NCI-H187 treated with DMSO at 0.1 percent for 48 hours (cell line): ENCODE measurements around the gene GALNT12.

Experiments used
- DNase-seq: peaks from one replicate; lab custom pipeline; 2025; lab: John Stamatoyannopoulos, UW

Gene GALNT12, protein sequence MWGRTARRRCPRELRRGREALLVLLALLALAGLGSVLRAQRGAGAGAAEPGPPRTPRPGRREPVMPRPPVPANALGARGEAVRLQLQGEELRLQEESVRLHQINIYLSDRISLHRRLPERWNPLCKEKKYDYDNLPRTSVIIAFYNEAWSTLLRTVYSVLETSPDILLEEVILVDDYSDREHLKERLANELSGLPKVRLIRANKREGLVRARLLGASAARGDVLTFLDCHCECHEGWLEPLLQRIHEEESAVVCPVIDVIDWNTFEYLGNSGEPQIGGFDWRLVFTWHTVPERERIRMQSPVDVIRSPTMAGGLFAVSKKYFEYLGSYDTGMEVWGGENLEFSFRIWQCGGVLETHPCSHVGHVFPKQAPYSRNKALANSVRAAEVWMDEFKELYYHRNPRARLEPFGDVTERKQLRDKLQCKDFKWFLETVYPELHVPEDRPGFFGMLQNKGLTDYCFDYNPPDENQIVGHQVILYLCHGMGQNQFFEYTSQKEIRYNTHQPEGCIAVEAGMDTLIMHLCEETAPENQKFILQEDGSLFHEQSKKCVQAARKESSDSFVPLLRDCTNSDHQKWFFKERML

DNA sequence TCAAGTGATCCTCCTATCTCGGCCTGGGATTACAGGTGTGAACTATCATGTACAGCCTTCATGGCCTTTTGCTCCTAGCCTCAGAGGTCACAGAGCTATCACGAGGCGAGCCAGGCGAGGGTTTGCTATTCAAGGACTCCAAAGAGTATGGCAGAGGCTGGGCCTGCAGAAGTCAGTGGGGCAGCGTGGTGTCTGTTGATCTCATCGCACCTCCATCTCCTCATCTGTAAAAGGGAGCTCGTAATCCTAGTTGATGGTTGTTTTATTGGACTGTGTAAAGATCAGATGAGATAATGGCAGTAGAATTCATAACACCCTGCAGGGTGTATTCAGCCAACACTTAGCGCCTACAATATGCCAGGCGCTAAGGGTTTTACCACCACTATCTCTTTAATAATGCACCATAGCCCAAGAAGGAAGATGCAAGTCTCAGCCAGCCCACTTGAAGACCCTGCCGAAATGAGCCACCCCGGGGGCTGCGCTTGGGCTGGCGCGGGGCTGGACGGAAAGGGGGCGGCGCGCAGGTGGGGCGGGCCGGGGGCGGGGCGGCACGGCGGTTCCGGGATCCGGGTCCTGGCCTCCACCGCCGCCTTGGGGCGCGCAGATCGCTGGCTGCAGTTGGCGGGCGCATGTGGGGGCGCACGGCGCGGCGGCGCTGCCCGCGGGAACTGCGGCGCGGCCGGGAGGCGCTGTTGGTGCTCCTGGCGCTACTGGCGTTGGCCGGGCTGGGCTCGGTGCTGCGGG lies at the start of gene GALNT12:
GALNT12 (plus strand) TSS at position 601 of the 744 bp plus-strand sequence; CDS start at position 630, 29 bp downstream.
- no peak for DNase-seq

DNA sequence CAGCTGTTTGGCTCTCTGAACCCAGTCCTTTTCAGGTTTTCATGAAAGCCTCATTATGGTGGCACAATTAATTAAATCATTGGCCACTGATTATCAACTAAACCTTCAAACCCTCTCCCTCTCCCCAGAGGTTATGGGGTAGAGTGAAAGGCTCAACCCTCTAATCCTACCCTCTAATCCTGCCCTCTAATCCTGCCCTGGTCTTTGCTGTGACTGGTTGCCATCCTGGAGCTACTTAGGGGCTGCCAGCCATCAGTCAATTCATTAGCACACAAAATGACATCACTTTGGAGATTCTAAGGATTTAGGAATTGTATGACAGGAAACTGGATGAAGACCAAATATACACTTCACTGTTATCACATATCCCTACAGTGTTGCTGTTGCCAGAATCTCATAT lies 47.2 kb upstream of the GALNT12 start:
- DNase-seq, result no peak

DNA sequence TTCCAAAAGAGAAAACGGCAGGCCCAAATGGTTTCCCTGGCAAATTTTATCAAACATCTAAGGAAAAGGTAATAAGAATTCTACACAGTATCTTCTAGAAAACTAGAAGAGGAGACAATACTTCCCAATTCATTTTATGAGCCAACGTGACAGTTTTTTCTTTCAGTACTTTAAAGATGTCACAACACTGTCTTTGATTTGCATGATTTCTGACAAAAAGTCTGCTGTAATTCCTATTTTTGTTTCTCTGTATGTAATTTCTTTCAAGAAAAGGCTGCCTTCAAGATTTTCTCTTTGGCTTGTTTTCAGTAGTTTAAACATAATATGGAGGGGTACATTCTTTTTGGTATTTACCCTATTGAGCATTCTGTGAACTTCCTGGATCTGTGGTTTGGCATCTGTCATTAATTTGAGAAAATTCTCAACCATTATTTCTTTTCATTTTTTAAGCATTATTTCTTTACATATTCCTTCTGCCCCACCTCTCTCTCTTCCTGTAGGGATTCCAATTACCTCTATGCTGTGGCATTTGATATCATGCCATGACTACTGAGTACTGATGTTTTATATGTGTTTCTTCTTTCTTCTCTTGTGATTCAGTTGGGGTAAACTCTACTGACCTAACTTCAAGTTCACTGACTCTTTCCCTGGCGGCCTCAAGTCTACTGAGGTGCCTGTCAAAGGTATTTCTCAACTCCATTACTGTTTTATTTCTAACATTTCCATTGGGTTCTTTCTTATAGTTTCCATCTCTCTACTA lies 43.3 kb upstream of the GALNT12 start:
- no peak for DNase-seq

DNA sequence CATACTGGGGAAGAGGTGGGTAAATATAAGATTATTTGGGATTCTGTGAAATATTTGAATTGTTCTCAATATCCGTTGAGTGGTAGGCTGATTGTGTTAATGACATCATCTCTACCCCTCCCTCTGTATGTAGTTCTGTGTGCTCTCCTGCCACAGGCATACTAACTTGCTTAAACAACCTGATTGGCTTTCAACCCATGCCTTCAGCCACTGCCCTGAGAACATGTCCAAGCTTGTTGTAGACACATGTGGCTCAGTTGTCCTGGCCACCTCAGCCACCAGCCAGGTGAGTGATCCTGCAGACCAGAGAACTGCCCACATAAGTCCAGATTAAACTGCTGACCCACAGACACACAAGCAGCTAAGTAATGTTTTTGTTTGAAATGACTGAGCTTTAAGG lies 42.2 kb upstream of the GALNT12 start:
- DNase-seq, result no peak

DNA sequence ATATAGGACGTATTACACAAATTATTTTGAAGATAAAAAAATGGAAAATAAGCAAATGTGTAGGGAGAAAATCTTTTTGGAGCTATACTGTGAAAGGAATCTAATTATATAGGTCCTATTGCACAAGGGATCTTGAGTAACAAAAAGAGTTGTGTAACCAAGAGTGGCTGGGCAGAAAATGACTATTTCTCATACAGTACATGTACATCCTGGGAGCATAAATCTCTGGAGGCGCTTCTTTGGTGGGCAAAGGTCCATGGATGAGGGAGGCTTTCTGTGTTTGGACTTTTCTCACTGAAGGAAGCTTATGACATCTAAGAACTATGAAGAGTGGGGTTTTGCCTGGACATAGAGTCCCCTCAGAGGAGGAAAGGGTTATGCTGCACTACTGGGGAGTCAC lies 40.9 kb upstream of the GALNT12 start:
- no peak for DNase-seq

DNA sequence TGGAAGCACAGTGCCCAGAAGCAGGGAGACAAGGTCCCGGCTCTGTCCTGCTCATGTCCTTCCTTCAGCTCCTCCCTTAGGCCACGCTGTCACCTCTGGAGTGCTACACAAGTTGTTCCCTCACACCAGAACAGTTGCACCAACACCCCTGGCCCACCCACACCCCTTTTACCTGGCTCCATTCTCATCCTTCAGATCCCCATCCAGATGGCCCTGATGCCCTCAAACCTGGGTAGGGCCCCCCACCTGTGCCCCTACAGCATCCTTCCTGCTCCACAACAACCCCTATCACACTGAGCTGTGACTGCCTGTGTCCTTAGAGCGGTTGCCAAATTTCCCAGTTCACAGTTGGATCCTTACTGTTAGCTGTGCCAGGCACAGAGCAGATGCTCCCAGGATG lies 40.3 kb upstream of the GALNT12 start:
- DNase-seq, result no peak

DNA sequence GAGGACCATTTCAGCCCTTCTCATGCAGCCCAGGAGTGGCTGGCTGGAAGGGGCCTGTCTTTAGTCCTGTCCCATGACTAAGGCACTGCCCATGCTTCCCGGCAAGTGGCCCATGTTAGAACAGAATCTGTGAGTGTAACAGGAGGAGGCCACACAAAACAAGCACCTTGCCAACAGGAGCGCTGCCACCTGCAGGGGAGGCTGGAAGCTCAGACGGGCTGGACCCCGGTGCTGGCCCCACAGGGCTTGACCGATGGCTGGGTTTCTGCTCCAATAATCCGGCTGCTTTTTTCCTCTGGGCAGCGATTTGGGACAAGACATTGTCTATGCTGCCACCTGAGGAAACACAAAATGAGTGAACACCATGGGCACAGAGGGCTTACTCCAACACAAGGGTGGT lies 39.6 kb upstream of the GALNT12 start:
- no peak for DNase-seq

DNA sequence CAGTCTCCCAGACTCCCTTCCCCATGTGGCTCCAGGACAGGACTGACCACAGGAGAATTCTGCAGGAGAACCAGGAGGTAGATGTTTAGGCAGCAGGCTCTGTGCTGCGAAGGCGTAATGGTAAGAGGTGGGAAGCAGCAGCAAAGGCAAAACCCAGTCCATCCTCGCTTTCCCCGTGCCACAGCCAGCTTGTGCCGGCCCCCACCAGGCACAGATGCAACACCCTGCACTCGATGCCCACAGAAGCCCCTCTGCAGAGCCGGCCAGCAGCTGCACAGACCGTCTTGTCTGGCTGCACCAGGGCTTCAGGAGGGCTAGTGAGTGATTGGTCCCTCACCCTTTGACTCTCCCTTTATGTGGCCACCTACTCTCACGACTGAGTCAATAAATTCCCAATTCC lies 39.1 kb upstream of the GALNT12 start:
- DNase-seq, result no peak

DNA sequence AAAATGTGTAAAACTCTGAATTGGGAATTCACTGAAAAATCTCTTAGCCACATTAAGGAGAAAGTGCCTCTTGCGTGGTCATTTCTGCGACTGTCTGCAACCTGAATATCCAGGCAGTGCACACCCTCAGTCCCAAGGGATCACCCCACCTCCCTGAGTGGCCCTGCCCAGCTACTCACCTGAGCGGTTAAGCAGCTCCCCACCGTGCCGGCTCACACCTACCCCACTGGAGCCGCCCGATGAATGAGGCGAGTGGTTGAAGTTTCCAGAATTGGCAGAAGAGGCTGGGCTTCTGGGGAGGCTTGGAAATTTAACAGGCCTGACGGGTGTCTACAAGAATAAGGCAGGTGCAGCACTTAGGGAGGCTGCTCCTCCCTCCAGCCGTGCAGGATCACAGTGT lies 36.8 kb upstream of the GALNT12 start:
- DNase-seq, result no peak

DNA sequence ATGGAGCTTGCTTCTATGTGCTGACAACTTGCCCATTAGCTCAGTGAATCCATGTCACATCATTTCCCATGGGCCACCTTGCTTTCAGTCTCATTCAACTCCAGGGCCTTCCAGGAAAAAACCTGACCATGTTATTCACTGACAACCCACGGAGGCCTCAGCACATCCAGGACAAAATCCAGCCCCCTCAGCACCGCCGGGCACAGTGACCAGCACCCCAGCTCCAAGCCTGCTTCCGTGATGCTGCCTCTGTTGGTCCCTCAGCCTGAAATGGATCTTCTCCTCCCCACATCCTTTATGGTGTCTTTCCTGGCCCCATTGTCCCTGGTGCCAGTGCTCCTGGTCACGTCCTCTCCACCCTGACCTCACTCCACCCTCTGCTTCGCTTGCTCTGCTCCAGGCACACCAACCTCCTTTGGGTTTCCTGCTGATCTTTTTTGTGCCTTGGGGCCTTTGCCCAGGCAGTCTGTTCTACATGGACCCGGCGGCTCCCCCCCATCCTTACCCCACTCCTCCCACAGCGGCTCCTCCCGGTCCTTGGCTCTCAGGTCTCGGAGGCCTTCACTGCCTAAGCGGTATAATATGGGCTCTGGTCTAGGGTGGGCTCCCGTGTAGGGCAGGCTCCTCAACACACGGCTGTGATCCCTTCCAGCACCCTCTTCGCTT lies 36.1 kb upstream of the GALNT12 start:
- no peak for DNase-seq

DNA sequence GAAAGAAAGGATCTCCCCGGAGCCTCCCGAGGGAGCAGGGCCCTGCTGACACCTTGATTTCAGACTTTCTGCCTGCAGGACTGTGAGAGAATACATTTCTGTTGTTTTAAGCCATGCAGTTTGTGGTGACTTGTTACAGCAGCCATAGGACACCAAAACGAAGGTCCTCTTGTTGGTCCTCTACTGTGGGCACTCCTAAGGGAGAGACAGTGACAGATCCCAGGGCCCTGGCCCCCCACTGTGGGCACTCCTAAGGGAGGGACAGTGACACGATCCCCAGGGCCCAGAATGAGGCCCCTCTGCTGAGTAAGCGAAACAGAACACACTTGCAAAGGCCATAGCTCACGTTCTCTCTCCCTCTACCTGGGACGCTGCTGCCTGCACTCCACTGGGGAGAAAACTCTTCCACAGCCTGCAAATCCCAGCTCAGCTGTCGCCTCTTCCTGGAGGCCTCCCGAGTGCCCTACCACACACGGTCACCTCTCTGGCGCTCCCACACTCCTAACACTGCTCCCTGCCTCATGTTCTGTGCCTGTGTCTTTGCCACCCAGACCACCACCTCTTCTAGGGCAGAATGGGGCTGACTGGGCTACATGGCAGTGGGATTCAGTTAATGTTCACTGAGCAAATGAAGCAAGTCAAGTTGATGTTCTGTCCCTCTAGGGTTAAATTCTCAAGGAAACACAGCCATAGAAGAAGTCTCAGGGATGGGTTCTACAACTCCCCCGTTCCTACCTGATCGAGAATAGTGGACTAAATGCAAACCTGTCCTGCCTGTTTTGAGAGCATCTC lies 34.9 kb upstream of the GALNT12 start:
- DNase-seq, result no peak

DNA sequence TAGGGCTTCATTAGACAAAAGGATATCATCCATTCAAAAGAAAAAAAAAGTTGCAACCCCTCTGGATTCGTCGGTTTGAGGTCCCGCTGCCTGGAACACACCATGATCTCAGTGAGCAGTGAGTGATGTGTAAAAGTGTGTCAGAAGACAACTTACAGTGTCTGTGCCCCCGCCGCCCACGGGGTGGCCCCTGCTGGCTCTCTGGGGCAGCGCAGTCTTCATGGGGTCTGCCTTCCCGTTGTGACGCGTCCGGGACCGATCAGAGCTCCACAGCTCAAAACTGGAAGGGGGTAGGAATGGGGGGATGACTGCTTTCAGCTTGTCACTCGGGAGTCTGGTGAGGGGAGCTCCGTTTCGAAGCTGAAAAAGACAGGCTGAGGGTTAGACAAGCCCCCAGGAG lies 33.7 kb upstream of the GALNT12 start:
- DNase-seq, result no peak

DNA sequence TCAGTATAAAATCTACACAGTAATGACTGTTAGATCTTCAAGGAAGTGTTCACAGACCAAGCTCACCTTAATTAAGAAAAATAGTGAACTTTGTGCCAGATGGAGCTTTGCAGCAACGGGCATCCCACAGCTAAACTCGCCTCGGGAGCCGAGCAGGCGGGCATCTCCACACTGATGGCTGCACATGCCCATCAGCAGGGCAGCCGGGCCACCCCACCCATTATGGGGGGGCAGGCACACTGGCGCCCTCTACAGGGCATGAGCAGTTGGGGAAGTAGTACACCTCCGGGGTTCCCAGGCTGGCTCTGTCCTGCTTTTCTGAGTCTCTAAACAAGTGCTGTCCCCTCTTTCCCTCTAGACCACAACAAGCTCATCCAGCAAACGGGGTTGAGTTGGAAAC lies 32.7 kb upstream of the GALNT12 start:
- DNase-seq, result no peak

DNA sequence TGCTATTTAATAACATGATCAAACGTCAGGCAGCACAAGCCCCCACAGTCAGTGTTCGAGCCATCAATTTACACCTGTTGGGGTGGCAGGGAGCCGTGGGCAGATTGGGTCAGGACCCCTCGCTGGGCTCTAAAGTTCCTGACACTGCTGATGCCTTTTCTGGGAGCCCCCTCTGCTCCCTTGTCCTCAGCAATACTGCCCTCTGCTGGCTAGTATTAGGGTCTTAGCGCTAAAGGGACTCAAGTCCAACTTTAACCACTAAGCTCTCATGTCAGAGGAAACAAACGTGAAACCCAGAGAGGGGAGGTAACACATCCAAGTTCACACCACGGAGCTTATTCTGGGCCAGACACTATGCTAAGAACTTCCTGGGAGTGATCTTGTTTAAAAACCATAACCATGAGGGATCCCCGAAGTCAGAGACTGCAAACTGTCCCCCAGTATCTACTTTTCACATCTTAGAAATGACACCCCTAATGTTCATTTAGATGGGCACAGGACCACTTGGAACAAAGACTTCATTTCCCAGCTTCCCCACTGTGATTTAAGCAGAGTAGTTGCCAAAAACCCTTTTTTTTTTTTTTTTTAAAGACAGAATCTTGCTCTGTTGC lies 31.5 kb upstream of the GALNT12 start:
- no peak for DNase-seq

DNA sequence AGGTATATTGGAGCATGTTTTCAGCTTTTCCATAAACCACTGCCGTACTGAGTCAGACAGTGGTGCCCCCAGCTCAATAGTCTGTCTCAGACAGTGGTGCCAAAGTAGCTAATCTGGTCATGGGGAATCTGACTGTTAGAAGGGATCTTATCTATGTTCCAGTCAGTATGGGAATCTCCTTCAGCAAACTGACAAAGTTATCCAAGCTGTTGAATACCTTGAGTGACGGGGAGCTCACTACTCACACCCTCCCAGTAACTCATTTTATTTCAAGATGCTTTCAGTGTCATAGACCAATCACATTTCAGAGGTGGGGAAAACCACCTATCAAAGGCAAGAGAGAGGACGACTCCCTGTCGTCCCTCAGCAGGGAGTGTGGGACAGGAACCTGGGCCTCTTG lies 29.9 kb upstream of the GALNT12 start:
- no peak for DNase-seq

DNA sequence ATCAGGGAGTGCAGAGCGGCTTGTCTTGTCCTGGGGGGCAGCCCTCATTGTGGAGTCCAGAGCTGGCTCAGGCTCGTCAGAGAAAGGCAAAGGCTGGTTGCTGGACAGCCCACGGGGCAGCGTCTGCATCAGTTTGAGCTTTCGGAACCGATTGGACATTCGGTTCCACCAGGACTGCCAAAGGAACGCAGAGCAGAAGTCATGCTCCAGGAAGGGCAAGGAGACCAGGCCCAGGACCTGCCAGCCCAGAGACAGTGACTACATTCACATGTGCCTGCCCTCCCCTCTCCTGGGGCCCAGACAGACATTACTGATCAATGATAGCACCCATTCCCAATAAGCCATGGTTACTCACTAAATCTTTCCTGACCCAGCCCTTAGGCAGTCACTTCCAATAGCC lies 29.2 kb upstream of the GALNT12 start:
- no peak for DNase-seq

DNA sequence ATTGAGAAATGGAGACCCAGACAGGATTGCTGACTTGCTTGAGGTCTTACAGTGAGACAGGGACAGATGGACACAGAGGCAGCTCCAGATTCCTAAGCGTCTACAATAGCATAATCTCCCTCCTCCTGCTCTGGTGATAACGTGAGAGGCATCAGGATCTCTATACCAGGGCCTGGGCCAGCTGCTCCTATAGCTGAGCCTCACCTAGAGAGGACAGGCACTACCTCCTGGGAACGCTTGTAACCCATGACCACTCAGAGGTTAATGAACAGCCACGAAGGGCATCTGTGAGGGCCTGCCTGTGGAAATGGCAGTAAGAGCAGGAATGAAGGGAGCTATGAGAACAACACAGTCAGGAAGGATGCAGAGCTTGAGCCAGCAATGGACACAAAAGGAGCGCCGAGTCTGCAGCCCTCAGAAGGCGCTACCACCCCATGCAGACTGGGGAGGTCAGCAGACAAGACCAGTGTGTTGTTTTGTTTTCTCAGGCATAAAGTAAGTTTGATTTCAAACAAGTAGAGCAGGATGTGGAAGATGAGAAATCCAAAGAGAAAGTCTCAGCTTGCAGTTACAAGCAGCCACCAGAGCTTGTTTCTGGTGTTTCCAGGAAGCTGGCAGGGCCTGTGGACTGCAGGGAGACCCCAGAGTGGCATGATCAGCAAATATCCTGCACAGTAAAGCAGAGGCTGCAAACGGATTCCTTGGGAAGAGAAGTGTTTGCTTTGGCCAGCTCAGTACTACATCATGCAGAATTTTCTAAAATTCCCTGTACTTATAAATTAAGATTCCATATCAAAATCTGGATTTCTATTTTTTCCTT lies 28.5 kb upstream of the GALNT12 start:
- no peak for DNase-seq

DNA sequence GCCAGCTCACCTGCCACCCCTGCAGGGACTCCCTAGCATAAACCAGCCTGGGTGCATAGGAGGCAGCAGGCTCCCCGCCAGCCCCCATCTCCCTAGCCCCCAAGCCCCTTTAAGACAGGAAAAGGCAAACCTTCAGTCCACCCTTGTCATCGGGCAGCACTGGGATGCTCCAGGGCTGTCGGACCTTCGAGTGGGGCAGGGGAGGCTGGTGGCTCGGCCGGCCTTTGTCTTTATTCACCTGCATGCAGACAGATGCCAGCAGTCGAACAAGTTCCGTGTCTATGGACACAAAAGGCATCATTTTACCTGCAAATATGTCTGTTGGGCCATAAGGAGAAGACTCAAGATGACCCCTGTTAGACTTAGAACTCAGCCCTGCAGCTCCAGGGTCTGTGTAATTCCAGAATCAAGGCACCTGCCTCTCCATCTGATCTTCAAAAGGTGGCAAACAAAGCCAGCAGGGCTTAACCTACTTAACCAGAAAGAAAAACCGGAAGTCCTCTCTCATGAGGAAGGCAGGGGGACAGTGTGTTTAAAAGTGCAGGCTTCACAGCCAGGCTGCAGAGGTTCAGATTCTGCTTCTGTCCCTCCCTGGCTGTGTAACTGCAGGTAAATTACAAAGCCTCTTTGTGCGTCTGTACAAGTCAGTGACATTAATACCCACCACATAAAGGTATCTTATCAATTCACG lies 27.3 kb upstream of the GALNT12 start:
- DNase-seq, result no peak
